H1 (cell line): ENCODE data around the gene RAD50. TPM values are rescaled to one million over a fixed set of nuclear protein-coding genes. Genes with fewer than 3 reads are reported as not detected.

Experiments used
- CTCF ChIA-PET: fragments of 300-600 bp; sonication (Branson Sonifier 250); formaldehyde crosslinking; loops from one replicate; lab custom pipeline; 2021; ENCODE audit not compliant: partially characterized antibody; lab: Charles Lee
- POLR2A ChIA-PET: fragments of 300-600 bp; sonication (Branson Sonifier 250); formaldehyde crosslinking; loops from one replicate; lab custom pipeline; 2021; ENCODE audit warnings: inconsistent platforms; ENCODE audit not compliant: partially characterized antibody; lab: Charles Lee
- DNase-seq, 2 experiments: peaks; one replicate each; pipeline versions ENCODE4 v3.0.0 to v3.0.0-alpha.2; 2010 to 2022; ENCODE audit warnings: low spot score in 2 of 2, low read depth in 1 of 2, mixed read lengths in 1 of 2
- FAIRE-seq: peaks from 2 replicates; lab custom pipeline; 2011; peaks lifted over from hg19 to GRCh38; lab: Jason Lieb, UNC
- H2AFZ ChIP-seq: 2 replicates; pipeline ENCODE4 v1.8.1; 2012; ENCODE audit warnings: low read length, inconsistent platforms
- H2AK5ac ChIP-seq: 2 replicates; pipeline ENCODE4 v1.6.1; 2013; ENCODE audit warnings: low read depth, low read length
- H2BK120ac ChIP-seq: replicated peaks from 2 replicates; pipeline ENCODE3; 2013; ENCODE audit warnings: low read depth, low read length, inconsistent platforms
- H2BK12ac ChIP-seq: 2 replicates; pipeline ENCODE4 v1.6.1; 2013; ENCODE audit warnings: low read depth, low read length
- H2BK15ac ChIP-seq: 2 replicates; pipeline ENCODE4 v1.6.1; 2013; ENCODE audit warnings: low read length
- H2BK20ac ChIP-seq: 2 replicates; pipeline ENCODE4 v1.6.1; 2013; ENCODE audit warnings: low read length
- H2BK5ac ChIP-seq: 2 replicates; pipeline ENCODE4 v1.6.1; 2013; ENCODE audit warnings: low read depth, low read length
- H3K14ac ChIP-seq: 2 replicates; pipeline ENCODE4 v1.6.1; 2013; ENCODE audit warnings: inconsistent platforms; ENCODE audit not compliant: insufficient read length
- H3K18ac ChIP-seq: 2 replicates; pipeline ENCODE4 v1.6.1; 2013; ENCODE audit warnings: low read length; ENCODE audit errors: extremely low read depth
- H3K23ac ChIP-seq: 2 replicates; pipeline ENCODE4 v1.6.1; 2013; ENCODE audit warnings: inconsistent platforms; ENCODE audit not compliant: insufficient read length
- H3K23me2 ChIP-seq: 2 replicates; pipeline ENCODE4 v1.6.1; 2013; ENCODE audit warnings: low read depth, low read length
- H3K27ac ChIP-seq: 2 replicates; pipeline ENCODE4 v1.6.1; 2011; ENCODE audit warnings: low read depth, low read length, inconsistent platforms
- H3K27me3 ChIP-seq, 4 experiments: replicated peaks in 1 of 4; 1 replicate in 1 of 4; 2 replicates in 3 of 4; pipeline versions ENCODE4 v1.6.1 to v1.8.1; 2011 to 2013; ENCODE audit warnings: low read length in 3 of 4, mild to moderate bottlenecking in 3 of 4, inconsistent platforms in 2 of 4, mixed read lengths in 2 of 4, moderate library complexity in 1 of 4; ENCODE audit not compliant: control insufficient read depth in 3 of 4, insufficient read depth in 3 of 4; ENCODE audit errors: extremely low read depth in 1 of 4
- H3K36me3 ChIP-seq, 4 experiments: 2 replicates each; pipeline versions ENCODE4 v1.6.1 to v1.8.1; 2011 to 2013; ENCODE audit warnings: mild to moderate bottlenecking in 4 of 4, low read length in 3 of 4, moderate library complexity in 2 of 4, control low read depth in 1 of 4, inconsistent platforms in 1 of 4; ENCODE audit not compliant: insufficient read depth in 4 of 4, control insufficient read depth in 2 of 4
- H3K4ac ChIP-seq: replicated peaks from 2 replicates; pipeline ENCODE3; 2013; ENCODE audit warnings: low read length, low read depth, mixed read lengths, inconsistent platforms; ENCODE audit not compliant: insufficient read length
- H3K4me1 ChIP-seq, 4 experiments: replicated peaks in 1 of 4; 1 replicate in 1 of 4; 2 replicates in 3 of 4; pipeline versions ENCODE4 v1.6.1 to v1.8.1; 2011 to 2013; ENCODE audit warnings: low read length in 3 of 4, inconsistent platforms in 2 of 4, mixed read lengths in 1 of 4; ENCODE audit not compliant: insufficient read depth in 4 of 4, control insufficient read depth in 3 of 4
- H3K4me2 ChIP-seq, 2 experiments: 2 replicates each; pipeline versions ENCODE4 v1.6.1 to v1.8.1; 2011 to 2013; ENCODE audit warnings: low read depth in 2 of 2, low read length in 2 of 2, control low read depth in 1 of 2, inconsistent platforms in 1 of 2, mild to moderate bottlenecking in 1 of 2; ENCODE audit not compliant: insufficient read depth in 1 of 2
- H3K4me3 ChIP-seq, 4 experiments: fragments of 200-600, 300-600 bp in 1 of 4; sonication (generic), shearing (Covaris generic), sonication (Bioruptor Twin) in 1 of 4; 2 replicates each; pipeline versions ENCODE4 v1.5.1 to v1.8.1; 2011 to 2016; ENCODE audit warnings: low read length in 4 of 4, low read depth in 3 of 4, control low read depth in 2 of 4, inconsistent platforms in 2 of 4, mild to moderate bottlenecking in 2 of 4, mixed read lengths in 1 of 4, moderate library complexity in 1 of 4; ENCODE audit not compliant: insufficient read depth in 2 of 4; ENCODE audit errors: extremely low read depth in 1 of 4
- H3K56ac ChIP-seq: replicated peaks from 2 replicates; pipeline ENCODE3; 2013; ENCODE audit warnings: low read depth, mild to moderate bottlenecking, mixed read lengths, low read length, inconsistent platforms; ENCODE audit not compliant: insufficient read length
- H3K79me1 ChIP-seq: 2 replicates; pipeline ENCODE4 v1.6.1; 2013; ENCODE audit warnings: low read depth, low read length, control low read depth
- H3K79me2 ChIP-seq, 2 experiments: 2 replicates each; pipeline versions ENCODE4 v1.6.1 to v1.8.1; 2012 to 2013; ENCODE audit warnings: low read length in 2 of 2, mild to moderate bottlenecking in 2 of 2, inconsistent platforms in 1 of 2; ENCODE audit not compliant: insufficient read depth in 2 of 2, control insufficient read depth in 1 of 2
- H3K9ac ChIP-seq, 4 experiments: replicated peaks in 1 of 4; 1 replicate in 1 of 4; 2 replicates in 3 of 4; pipeline versions ENCODE4 v1.6.1 to v1.8.1; 2011 to 2013; ENCODE audit warnings: low read depth in 3 of 4, low read length in 3 of 4, control low read depth in 2 of 4, mild to moderate bottlenecking in 2 of 4, moderate library complexity in 2 of 4, inconsistent platforms in 1 of 4; ENCODE audit errors: extremely low read depth in 1 of 4
- H3K9me3 ChIP-seq, 2 experiments: 2 replicates each; pipeline versions ENCODE4 v1.6.1 to v1.8.1; 2012 to 2013; ENCODE audit warnings: mild to moderate bottlenecking in 2 of 2, moderate library complexity in 2 of 2, control low read depth in 1 of 2, inconsistent platforms in 1 of 2, low read depth in 1 of 2, low read length in 1 of 2, mixed read lengths in 1 of 2; ENCODE audit not compliant: insufficient read depth in 2 of 2
- H4K20me1 ChIP-seq, 2 experiments: replicated peaks in 1 of 2; 2 replicates each; pipeline versions ENCODE3 to v1.8.1; 2011 to 2013; ENCODE audit warnings: inconsistent platforms in 2 of 2, low read length in 2 of 2, mild to moderate bottlenecking in 1 of 2; ENCODE audit not compliant: insufficient read depth in 2 of 2, control insufficient read depth in 1 of 2
- H4K5ac ChIP-seq: 2 replicates; pipeline ENCODE4 v1.6.1; 2013; ENCODE audit warnings: low read length, low read depth, mixed read lengths, inconsistent platforms; ENCODE audit not compliant: insufficient read length
- H4K8ac ChIP-seq: 2 replicates; pipeline ENCODE4 v1.8.0; 2013; ENCODE audit warnings: mild to moderate bottlenecking, moderate library complexity, low read length, inconsistent platforms; ENCODE audit not compliant: insufficient read depth; ENCODE audit errors: extremely low read depth
- H4K91ac ChIP-seq: replicated peaks from 2 replicates; pipeline ENCODE3; 2013; ENCODE audit warnings: low read length, mixed read lengths, inconsistent platforms; ENCODE audit not compliant: insufficient read length
- CBX5 ChIP-seq: fragments of 300-800, 300-1000 bp; sonication (generic); IDR thresholded peaks from 2 replicates; pipeline ENCODE4 v1.7.1; 2016; ENCODE audit warnings: antibody characterized with exemption, low read length, low read depth
- CHD2 ChIP-seq: IDR thresholded peaks from 2 replicates; pipeline ENCODE4 v1.6.1; 2012; ENCODE audit warnings: low read length, improper control_type of control experiment
- EZH2 ChIP-seq: fragments of 200-600 bp; sonication (generic); IDR thresholded peaks from 2 replicates; pipeline ENCODE4 v1.7.1; 2012; ENCODE audit warnings: low read depth, mild to moderate bottlenecking, moderate library complexity, low read length, inconsistent platforms; ENCODE audit not compliant: severe bottlenecking
- HDAC2 ChIP-seq, 2 experiments: fragments of 300-600 bp in 1 of 2; sonication (generic) in 1 of 2; IDR thresholded peaks; 2 replicates each; pipeline ENCODE4 v1.6.1; 2011 to 2012; ENCODE audit warnings: low read depth in 2 of 2, low read length in 2 of 2, mild to moderate bottlenecking in 2 of 2, moderate library complexity in 2 of 2, borderline replicate concordance in 1 of 2, inconsistent platforms in 1 of 2
- JUN ChIP-seq: IDR thresholded peaks from 2 replicates; pipeline ENCODE4 v1.6.1; 2011; ENCODE audit warnings: low read depth, mild to moderate bottlenecking, improper control_type of control experiment, low read length
- KDM4A ChIP-seq: IDR thresholded peaks from one replicate; pipeline ENCODE4 v1.7.1; 2012; ENCODE audit warnings: low read depth, mild to moderate bottlenecking, moderate library complexity, low read length, inconsistent platforms; ENCODE audit not compliant: severe bottlenecking
- POLR2AphosphoS5 ChIP-seq: IDR thresholded peaks from 2 replicates; pipeline ENCODE4 v1.6.1; 2011; ENCODE audit warnings: low read depth, low read length
- POU5F1 ChIP-seq: IDR thresholded peaks from 2 replicates; pipeline ENCODE4 v1.6.1; 2011; ENCODE audit warnings: low read depth, mild to moderate bottlenecking, low read length, moderate library complexity
- RNF2 ChIP-seq: fragments of 200-900, 300-1000 bp; sonication (generic); IDR thresholded peaks from 2 replicates; pipeline ENCODE4 v1.7.1; 2016; ENCODE audit warnings: borderline replicate concordance, low read depth, mild to moderate bottlenecking, antibody characterized with exemption, low read length; ENCODE audit not compliant: poor library complexity, severe bottlenecking; ENCODE audit errors: missing control alignments
- SIRT6 ChIP-seq: IDR thresholded peaks from one replicate; pipeline ENCODE4 v1.7.1; 2012; ENCODE audit warnings: low read length, inconsistent platforms
- SIX5 ChIP-seq: IDR thresholded peaks from 2 replicates; pipeline ENCODE4 v1.6.1; 2011; ENCODE audit warnings: mild to moderate bottlenecking, low read depth, low read length
- SP2 ChIP-seq: IDR thresholded peaks from 2 replicates; pipeline ENCODE4 v1.6.1; 2012; ENCODE audit warnings: mild to moderate bottlenecking, low read length, inconsistent platforms
- SP4 ChIP-seq: IDR thresholded peaks from 2 replicates; pipeline ENCODE4 v1.6.1; 2012; ENCODE audit warnings: low read length, inconsistent platforms
- TAF1 ChIP-seq: IDR thresholded peaks from 2 replicates; pipeline ENCODE4 v1.6.1; 2011; ENCODE audit warnings: mild to moderate bottlenecking, low read depth, low read length
- TAF7 ChIP-seq: optimal IDR thresholded peaks from 2 replicates; pipeline ENCODE3; 2011; ENCODE audit warnings: low read depth, mild to moderate bottlenecking, inconsistent platforms, low read length, moderate library complexity, borderline replicate concordance
- WGBS, 2 experiments: shearing (Covaris generic) in 1 of 2; methylation state at CpG; one replicate each; pipeline versions ENCODE4 v1.1.6 to v1.1.7; 2013 to 2015; ENCODE audit warnings: low lambda C conversion rate in 2 of 2, mixed read lengths in 2 of 2, inconsistent platforms in 1 of 2, low coverage in 1 of 2, missing lambda C conversion rate in 1 of 2; ENCODE audit not compliant: insufficient replicate concordance in 2 of 2, insufficient coverage in 1 of 2, insufficient read length in 1 of 2; ENCODE audit errors: extremely low coverage in 1 of 2, missing lambda C conversion rate in 1 of 2; 5-methylcytosine and 5-hydroxymethylcytosine counted together
- polyA plus RNA-seq, 7 experiments: library from polyadenylated mRNA; depleted of rRNA in 3 of 7; stranded (reverse) in 5 of 7; unstranded in 2 of 7; fragments of >200 nt in 5 of 7; fragments of 200-250 nt in 2 of 7; gene quantifications; 1 replicate in 5 of 7; 2 replicates in 1 of 7; 4 replicates in 1 of 7; pipeline versions ENCODE4 v1.2.1 to v1.2.3, GENCODE V29; 2011 to 2013; ENCODE audit warnings: missing spikeins in 2 of 7, mixed read lengths in 2 of 7
- total RNA-seq: library from RNA; stranded (reverse); fragmentation: NEBNext Ultra II Directional; extraction: Animal tissue kit (Norgen Biotek cat#: 25700); gene quantifications from 2 replicates; pipeline ENCODE4 v1.2.1, GENCODE V29; 2021

RAD50 gene
- total and polyA plus RNA-seq, 2 of the 8 experiments (the other 6 are each of a cell fraction or from before 2014, with no cell fraction given), result 10.1 to 39.4 TPM

DNA sequence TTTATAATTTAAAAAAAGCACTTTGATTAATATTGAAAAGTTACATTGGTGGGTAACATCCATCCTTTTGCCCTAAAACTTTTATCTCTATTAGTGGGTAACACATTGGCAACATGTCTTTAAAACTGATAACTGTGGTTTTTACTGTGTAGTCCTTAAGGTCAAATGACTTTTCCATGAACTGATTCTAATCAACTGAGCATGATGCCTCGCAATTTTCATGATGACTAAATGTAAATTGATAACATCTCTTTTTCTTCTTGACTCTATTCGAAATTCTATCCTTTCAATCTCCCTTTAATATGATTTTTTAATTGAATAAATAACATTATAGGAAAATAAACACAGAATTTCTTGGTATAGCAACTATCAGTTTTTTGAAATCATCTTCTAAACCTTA is 7.2 kb upstream of the RAD50 start:
- Histone ChIP-seq H3K27ac (no peak overlapping the region), H3K56ac (no peak overlapping the region), H2AK5ac (no peak overlapping the region), H3K18ac (no peak overlapping the region), H4K5ac (no peak overlapping the region), H3K4me1 (no peaks in the 10 kb centered on the region), H2BK5ac (no peak overlapping the region), H3K27me3 (no peaks in the 10 kb centered on the region; a peak in 1 of 7 replicates), H3K9ac (no peak overlapping the region), H2BK15ac (no peak overlapping the region), H3K23me2 (no peaks in the 10 kb centered on the region), H3K4me3 (no peak overlapping the region), H4K20me1 (no peaks in the 10 kb centered on the region), H2BK120ac (no peak overlapping the region), H3K14ac (no peak overlapping the region), H2BK12ac (no peak overlapping the region), H3K4me2 (no peak overlapping the region), H3K23ac (no peak overlapping the region), H3K9me3 (no peaks in the 10 kb centered on the region), H3K4ac (no peak overlapping the region), H2AFZ (no peak overlapping the region), H3K36me3 (no peaks in the 10 kb centered on the region), H4K8ac (no peak overlapping the region), H3K79me2 (no peaks in the 10 kb centered on the region), H4K91ac (no peak overlapping the region), H3K79me1 (no peaks in the 10 kb centered on the region), H2BK20ac (no peak overlapping the region)
- ChIA-PET CTCF (interaction anchor here (0.6 to 1.1 kb wide), 3 partner anchors 20 to 203 kb away, joined by 3 read pairs; no protein-coding TSS in a partner anchor), POLR2A (interaction anchor here (0.5 kb wide), 1 partner anchor 11 kb away, joined by 3 read pairs; no protein-coding TSS in a partner anchor)
- 89% methylated on average over 2 of the region's 2 CpGs; no CpG with 5 or more reads in 1 of the 2 experiments for WGBS, 2 experiments
- FAIRE-seq (no peak), DNase-seq (no peak)
- TF ChIP-seq CHD2 (no peak), HDAC2 (IDR thresholded peaks at IDR 0.05; ENCODE audit: borderline replicate concordance in 1 of 2, low read depth in 2 of 2, low read length in 2 of 2) (no peak), POLR2AphosphoS5 (no peak), EZH2 (no peak), SIX5 (no peak), JUN (no peak), SP4 (no peak), RNF2 (no peak), KDM4A (no peak), CBX5 (no peak), TAF1 (no peak), SIRT6 (no peak), POU5F1 (no peak), TAF7 (no peak), SP2 (no peak)
